ENCODE measurements around the gene MROH2A.

DNA sequence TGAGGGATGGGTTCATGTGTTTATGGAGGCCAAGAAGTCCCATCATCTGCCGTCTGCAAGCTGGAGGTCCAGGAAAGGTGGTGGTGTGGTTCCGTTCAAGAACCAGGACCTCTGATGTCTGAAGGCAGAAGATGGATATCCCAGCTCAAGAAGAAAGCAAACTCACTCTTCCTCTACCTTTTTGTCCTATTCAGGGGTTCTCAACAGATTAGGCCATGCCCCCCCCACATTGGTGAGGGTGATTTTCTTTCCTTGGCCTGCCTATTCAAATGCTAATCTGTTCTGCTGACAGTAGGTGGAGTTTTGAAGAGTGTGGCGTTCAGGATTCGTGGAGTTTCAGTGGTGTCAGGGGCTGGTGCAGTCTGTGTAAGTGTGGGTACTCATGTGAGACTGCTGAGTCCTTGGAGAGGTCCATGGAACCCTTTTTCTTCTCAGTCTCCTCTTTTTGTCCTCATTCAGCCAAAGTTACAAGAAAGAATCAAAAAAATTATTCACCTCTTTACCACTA is 84.2 kb downstream of the MROH2A start:
- TF ChIP-seq, protein P1, sequence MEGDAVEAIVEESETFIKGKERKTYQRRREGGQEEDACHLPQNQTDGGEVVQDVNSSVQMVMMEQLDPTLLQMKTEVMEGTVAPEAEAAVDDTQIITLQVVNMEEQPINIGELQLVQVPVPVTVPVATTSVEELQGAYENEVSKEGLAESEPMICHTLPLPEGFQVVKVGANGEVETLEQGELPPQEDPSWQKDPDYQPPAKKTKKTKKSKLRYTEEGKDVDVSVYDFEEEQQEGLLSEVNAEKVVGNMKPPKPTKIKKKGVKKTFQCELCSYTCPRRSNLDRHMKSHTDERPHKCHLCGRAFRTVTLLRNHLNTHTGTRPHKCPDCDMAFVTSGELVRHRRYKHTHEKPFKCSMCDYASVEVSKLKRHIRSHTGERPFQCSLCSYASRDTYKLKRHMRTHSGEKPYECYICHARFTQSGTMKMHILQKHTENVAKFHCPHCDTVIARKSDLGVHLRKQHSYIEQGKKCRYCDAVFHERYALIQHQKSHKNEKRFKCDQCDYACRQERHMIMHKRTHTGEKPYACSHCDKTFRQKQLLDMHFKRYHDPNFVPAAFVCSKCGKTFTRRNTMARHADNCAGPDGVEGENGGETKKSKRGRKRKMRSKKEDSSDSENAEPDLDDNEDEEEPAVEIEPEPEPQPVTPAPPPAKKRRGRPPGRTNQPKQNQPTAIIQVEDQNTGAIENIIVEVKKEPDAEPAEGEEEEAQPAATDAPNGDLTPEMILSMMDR (IDR thresholded peaks at IDR 0.05): no peak
- TF ChIP-seq POLR2A (IDR thresholded peaks at IDR 0.05; ENCODE audit: low read depth): no peak
